Fibroblast of villous mesenchyme (primary cell): ENCODE measurements around the gene ADAMTS12. TPM values are rescaled to one million over a fixed set of nuclear protein-coding genes. Genes with fewer than 3 reads are reported as not detected.

Experiments used
- DNase-seq: peaks from one replicate; pipeline ENCODE4 v3.0.0-alpha.2; 2010; ENCODE audit warnings: low read depth
- H3K4me3 ChIP-seq: 2 replicates; pipeline ENCODE4 v1.5.1; 2011; ENCODE audit warnings: low read depth, mild to moderate bottlenecking, low read length
- CTCF ChIP-seq: IDR thresholded peaks from 2 replicates; pipeline ENCODE4 v1.5.1; 2012; ENCODE audit warnings: low read depth, mild to moderate bottlenecking, low read length; ENCODE audit not compliant: insufficient read depth
- total RNA-seq: library from RNA; depleted of rRNA; stranded (reverse); fragments of >200 nt; gene quantifications from 2 replicates; pipeline ENCODE4 v1.2.3, GENCODE V29; 2012

ADAMTS12 gene
- total RNA-seq, 1 donor: 94.1 TPM

- no peak for TF ChIP-seq CTCF
- no peak for DNase-seq
- H3K4me3 ChIP-seq: no peak overlapping the region
These were observed 63.0 kb downstream of the ADAMTS12 start for GRCh38 chr5:33828626-33829308.

GRCh38 chr5:33827885-33828284, 63.9 kb downstream of the ADAMTS12 start:
- H3K4me3 ChIP-seq: no peak overlapping the region
- DNase-seq: peak; percentile 35
- TF ChIP-seq CTCF: no peak

- no peak for TF ChIP-seq CTCF
- H3K4me3 ChIP-seq: no peak overlapping the region
- DNase-seq: no peak
These were observed 64.6 kb downstream of the ADAMTS12 start for GRCh38 chr5:33827018-33827707.

GRCh38 chr5:33824516-33825195, 67.1 kb downstream of the ADAMTS12 start:
- peak; percentile 81 for DNase-seq
- H3K4me3 ChIP-seq: no peak overlapping the region
- no peak for TF ChIP-seq CTCF

- peak; percentile 30 for DNase-seq
- TF ChIP-seq CTCF: no peak
These were observed 74.5 kb downstream of the ADAMTS12 start for GRCh38 chr5:33817301-33817700.

GRCh38 chr5:33816791-33817190, 75.0 kb downstream of the ADAMTS12 start:
- no peak for TF ChIP-seq CTCF
- H3K4me3 ChIP-seq: no peak overlapping the region
- DNase-seq: peak; percentile 61

More at GRCh38 chr5:33817301-33817700, 74.5 kb downstream of the ADAMTS12 start:
- H3K4me3 ChIP-seq: no peak overlapping the region
